Naive thymus-derived CD4-positive, alpha-beta T cell (primary cell): ENCODE data around the gene ATE1. TPM values are rescaled to one million over a fixed set of nuclear protein-coding genes. Genes with fewer than 3 reads are reported as not detected.

Experiments used
- ATAC-seq: fragments of 150-1000 bp; cut with Tn5 transposase; 2 replicates; pipeline ENCODE4 v1.10.0; 2021; ENCODE audit warnings: mild to moderate bottlenecking, moderate library complexity
- CTCF ChIA-PET: fragments of 350-600 bp; sonication (Branson Sonifier 250); formaldehyde crosslinking; loops from one replicate; lab custom pipeline; 2021; ENCODE audit warnings: antibody characterized with exemption; lab: Charles Lee
- POLR2A ChIA-PET: fragments of 350-600 bp; sonication (Branson Sonifier 250); formaldehyde crosslinking; loops from one replicate; lab custom pipeline; 2021; ENCODE audit warnings: antibody characterized with exemption, inconsistent platforms; lab: Charles Lee
- DNase-seq, 9 donors: peaks; one replicate each; pipeline versions ENCODE4 v3.0.0 to v3.0.0-alpha.2; 2020 to 2022; ENCODE audit warnings: mixed read lengths in 1 of 9
- H3K27ac ChIP-seq: one replicate; pipeline ENCODE4 v1.7.0; 2013; ENCODE audit warnings: mild to moderate bottlenecking, low read depth, low read length, moderate library complexity
- H3K27me3 ChIP-seq, 2 donors: one replicate each; pipeline ENCODE4 v1.7.0; 2013; ENCODE audit warnings: low read length in 2 of 2, mild to moderate bottlenecking in 2 of 2, moderate library complexity in 2 of 2; ENCODE audit not compliant: control insufficient read depth in 2 of 2, insufficient read depth in 2 of 2
- H3K36me3 ChIP-seq, 3 experiments: 1 replicate in 2 of 3; 2 replicates in 1 of 3; pipeline ENCODE4 v1.7.0; 2013; ENCODE audit warnings: low read length in 3 of 3, mild to moderate bottlenecking in 3 of 3, moderate library complexity in 1 of 3; ENCODE audit not compliant: insufficient read depth in 3 of 3, control insufficient read depth in 2 of 3
- H3K4me1 ChIP-seq, 2 donors: one replicate each; pipeline ENCODE4 v1.7.0; 2013; ENCODE audit warnings: low read length in 2 of 2, mild to moderate bottlenecking in 2 of 2, moderate library complexity in 1 of 2; ENCODE audit not compliant: control insufficient read depth in 2 of 2, insufficient read depth in 2 of 2
- H3K4me3 ChIP-seq: 2 replicates; pipeline ENCODE4 v1.7.0; 2013; ENCODE audit warnings: mild to moderate bottlenecking, low read length
- H3K9me3 ChIP-seq, 3 experiments: 1 replicate in 2 of 3; 2 replicates in 1 of 3; pipeline ENCODE4 v1.7.0; 2013; ENCODE audit warnings: low read length in 3 of 3; ENCODE audit not compliant: control insufficient read depth in 2 of 3
- H3K27ac Mint-ChIP-seq, 9 donors: one replicate each; pipeline ENCODE4 v1.8.0; 2020 to 2022; ENCODE audit warnings: mixed read lengths in 9 of 9, mild to moderate bottlenecking in 8 of 9, moderate library complexity in 5 of 9, inconsistent platforms in 2 of 9
- H3K27me3 Mint-ChIP-seq, 5 donors: one replicate each; pipeline ENCODE4 v1.8.0; 2021 to 2022; ENCODE audit warnings: mixed read lengths in 5 of 5, mild to moderate bottlenecking in 1 of 5
- H3K36me3 Mint-ChIP-seq, 5 donors: one replicate each; pipeline ENCODE4 v1.8.0; 2020 to 2022; ENCODE audit warnings: mixed read lengths in 5 of 5, mild to moderate bottlenecking in 3 of 5, inconsistent platforms in 1 of 5
- H3K4me1 Mint-ChIP-seq, 7 donors: one replicate each; pipeline ENCODE4 v1.8.0; 2020 to 2022; ENCODE audit warnings: mixed read lengths in 7 of 7, mild to moderate bottlenecking in 3 of 7, inconsistent platforms in 1 of 7
- H3K4me3 Mint-ChIP-seq, 10 donors: one replicate each; pipeline ENCODE4 v1.8.0; 2020 to 2022; ENCODE audit warnings: mild to moderate bottlenecking in 10 of 10, mixed read lengths in 10 of 10, moderate library complexity in 6 of 10, inconsistent platforms in 2 of 10
- H3K9me3 Mint-ChIP-seq, 11 donors: one replicate each; pipeline ENCODE4 v1.8.0; 2020 to 2022; ENCODE audit warnings: mixed read lengths in 11 of 11, mild to moderate bottlenecking in 4 of 11, inconsistent platforms in 1 of 11, moderate library complexity in 1 of 11
- intact Hi-C, 2 donors: fragments of 100-400 bp; cut with micrococcal nuclease; formaldehyde crosslinking; loops; one replicate each; pipeline ENCODE4 v1.15.1; 2023
- polyA plus RNA-seq, 2 donors: library from polyadenylated mRNA; unstranded; fragments of 300-500 nt; fragmentation: Illumina TruSeq; gene quantifications; one replicate each; pipeline ENCODE4 v1.2.3, GENCODE V29; 2021
- total RNA-seq, 6 experiments: library from RNA in 5 of 6; stranded (reverse) in 5 of 6; gene quantifications; 1 replicate in 5 of 6; 2 replicates in 1 of 6; pipeline ENCODE4 v1.2.3 and lab custom pipeline; 2021 to 2026

ATE1 gene
- total and polyA plus RNA-seq, 7 experiments from 2014 or later: 22.4 to 29.9 (median 26.2) TPM

DNA sequence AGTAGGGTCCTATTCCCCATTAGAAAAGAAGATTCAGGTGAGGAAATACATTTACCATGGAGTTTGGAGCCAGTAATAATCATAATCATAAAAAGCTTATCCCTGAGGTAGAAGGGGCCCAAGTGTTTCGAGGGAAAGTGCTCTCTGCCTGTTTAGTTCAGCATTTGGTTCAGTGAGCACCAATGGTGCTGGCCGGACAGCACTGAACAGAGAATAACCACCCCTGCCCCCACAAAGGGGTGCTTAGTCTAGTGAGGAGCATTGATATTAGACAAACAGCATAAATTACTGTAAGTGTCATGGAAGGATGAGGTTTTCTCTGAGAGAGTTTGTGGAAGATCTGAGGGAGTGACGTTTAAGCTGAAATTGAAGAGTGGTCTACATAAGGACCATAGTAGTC is 21.6 kb upstream of the ATE1 start:
- DNase-seq (no peak), ATAC-seq (no peak)
- Histone ChIP-seq H3K27me3 (no peaks in the 10 kb centered on the region), H3K36me3 (no peaks in the 10 kb centered on the region), H3K9me3 (no peaks in the 10 kb centered on the region), H3K4me3 (no peak overlapping the region), H3K4me1 (no peaks in the 10 kb centered on the region), H3K27ac (no peak overlapping the region)
- no peak overlapping the region for H3K4me3 Mint-ChIP-seq
- H3K36me3 Mint-ChIP-seq: peaks cover 4 to 17% (median 10%) of the 10 kb centered on the region in 5 donors
- H3K27me3 Mint-ChIP-seq: no peaks in the 10 kb centered on the region
- ChIA-PET POLR2A (no interaction called here), CTCF (no interaction called here)
- H3K9me3 Mint-ChIP-seq: no peaks in the 10 kb centered on the region
- H3K4me1 Mint-ChIP-seq: peaks cover 0 to 11% (median 0%) of the 10 kb centered on the region in 7 donors
- intact Hi-C loops: no loop called here
- peak overlapping the region in 1 of 9 donors; percentile 51 for H3K27ac Mint-ChIP-seq

DNA sequence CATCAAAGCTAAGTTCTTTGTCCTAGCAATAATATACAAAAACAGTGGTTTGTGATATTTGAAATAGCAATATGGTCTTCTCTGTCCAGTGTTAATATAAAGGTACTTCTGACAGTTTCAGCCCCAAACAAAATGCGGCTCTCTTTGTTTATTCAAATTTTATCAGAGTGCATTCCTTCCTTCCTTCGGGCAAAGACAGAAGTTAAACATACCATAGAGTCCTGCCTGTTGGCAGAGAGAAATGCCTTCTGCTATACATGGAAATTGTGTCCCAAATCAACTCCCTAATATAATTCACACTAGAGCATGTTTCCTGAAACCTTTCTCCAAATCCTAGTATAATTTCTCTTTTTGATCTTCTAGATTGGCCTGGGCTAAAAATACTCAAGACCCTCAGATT is 21.2 kb upstream of the ATE1 start:
- Mint-ChIP-seq H3K4me1 (peaks cover 0 to 11% (median 0%) of the 10 kb centered on the region in 7 donors), H3K9me3 (no peaks in the 10 kb centered on the region), H3K27ac (no peak overlapping the region), H3K36me3 (peaks cover 4 to 17% (median 10%) of the 10 kb centered on the region in 5 donors), H3K27me3 (no peaks in the 10 kb centered on the region), H3K4me3 (no peak overlapping the region)
- ChIA-PET CTCF (no interaction called here), POLR2A (no interaction called here)
- no peaks in the 10 kb centered on the region for H3K9me3 ChIP-seq
- no peak for ATAC-seq
- no peaks in the 10 kb centered on the region for H3K27me3 ChIP-seq
- H3K27ac ChIP-seq: no peak overlapping the region
- H3K36me3 ChIP-seq: no peaks in the 10 kb centered on the region
- no peak overlapping the region for H3K4me3 ChIP-seq
- intact Hi-C loops: no loop called here
- H3K4me1 ChIP-seq: no peaks in the 10 kb centered on the region
- no peak for DNase-seq

DNA sequence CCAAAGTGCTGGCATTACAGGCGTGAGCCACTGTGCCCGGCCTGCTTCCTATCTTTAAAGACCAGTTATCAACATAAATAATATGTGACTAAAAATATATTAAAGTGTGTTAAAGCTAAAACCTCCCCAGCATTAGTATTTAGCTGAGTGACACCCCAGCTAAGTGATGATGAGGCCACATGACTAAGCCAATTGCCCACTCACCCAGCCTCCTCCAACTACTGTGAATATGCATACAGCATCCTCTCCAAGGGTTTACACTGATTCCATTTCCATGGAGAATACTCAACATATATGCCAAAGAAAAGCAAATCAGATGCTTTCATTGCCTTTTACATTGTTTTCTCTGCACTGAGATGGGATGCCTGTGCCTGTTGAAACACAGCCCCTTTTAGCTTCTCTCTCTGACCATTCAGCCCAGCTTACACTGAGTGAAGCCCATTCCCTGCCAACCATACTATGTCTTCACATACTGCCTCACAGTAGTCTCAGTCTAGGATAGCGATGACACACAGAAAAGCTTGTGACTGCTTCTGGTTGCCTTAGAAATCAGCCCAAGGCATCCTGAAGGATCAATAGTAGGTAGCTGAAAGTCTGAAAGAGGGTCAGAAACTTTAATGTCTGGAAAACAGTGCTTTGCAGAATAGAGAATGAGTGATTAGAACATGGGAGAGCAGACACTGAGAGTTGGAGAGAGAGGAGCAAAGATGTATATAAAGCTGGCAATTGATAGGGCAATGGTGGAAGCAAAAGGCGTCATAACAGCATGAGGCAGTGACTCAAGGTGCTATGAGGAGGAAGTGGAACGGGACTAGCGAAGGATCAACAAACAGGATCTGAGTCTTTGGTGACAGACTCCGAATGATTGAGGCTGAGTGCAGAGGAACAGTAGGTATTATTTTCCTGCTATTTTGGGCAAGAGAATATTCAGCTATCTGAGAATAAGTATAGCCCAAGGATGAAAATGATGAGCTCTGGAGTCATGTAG is 19.8 kb upstream of the ATE1 start:
- Mint-ChIP-seq H3K4me1 (peaks cover 0 to 11% (median 0%) of the 10 kb centered on the region in 7 donors), H3K27me3 (peaks cover 0 to 4% (median 0%) of the 10 kb centered on the region in 5 donors), H3K36me3 (peaks cover 4 to 13% (median 4%) of the 10 kb centered on the region in 5 donors), H3K9me3 (no peaks in the 10 kb centered on the region), H3K4me3 (no peak overlapping the region), H3K27ac (peak overlapping the region in 1 of 9 donors; percentile 3)
- Histone ChIP-seq H3K4me3 (no peak overlapping the region), H3K9me3 (no peaks in the 10 kb centered on the region), H3K27ac (no peak overlapping the region), H3K4me1 (no peaks in the 10 kb centered on the region), H3K36me3 (no peaks in the 10 kb centered on the region), H3K27me3 (no peaks in the 10 kb centered on the region)
- intact Hi-C loops: no loop called here
- DNase-seq (no peak), ATAC-seq (no peak)
- POLR2A ChIA-PET: no interaction called here
- CTCF ChIA-PET: no interaction called here

DNA sequence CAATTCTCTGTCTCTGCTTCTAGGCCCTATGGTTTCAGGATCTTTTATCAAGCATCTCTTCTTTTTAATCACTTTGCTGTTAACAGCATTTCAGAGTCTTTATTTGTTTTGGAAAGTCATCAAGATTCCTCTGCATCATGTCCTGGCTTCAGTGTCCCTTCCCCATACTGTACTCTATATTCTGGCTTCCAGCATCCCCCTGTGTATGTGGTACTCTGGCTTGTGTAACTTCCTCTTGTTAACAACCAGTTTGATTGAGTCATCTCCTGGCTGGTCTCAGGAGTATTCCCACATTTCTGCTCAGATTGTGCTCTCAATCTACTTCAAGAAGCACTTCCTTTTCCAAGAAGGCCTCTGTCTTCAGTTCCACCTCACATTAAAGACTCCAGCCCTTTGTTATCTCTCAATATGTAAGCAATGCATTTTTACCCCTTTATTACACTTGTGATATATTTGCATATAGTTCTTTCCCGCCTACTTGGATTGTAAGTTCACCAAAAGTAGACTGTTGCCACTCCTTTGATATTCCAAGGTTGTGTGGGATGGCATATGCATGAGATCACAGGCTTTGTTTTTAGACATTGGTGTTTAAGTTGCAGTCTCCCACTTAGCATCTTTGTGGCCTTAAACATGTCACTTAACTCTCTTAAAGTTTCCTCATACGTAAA is 15.1 kb upstream of the ATE1 start:
- Histone ChIP-seq H3K27ac (no peak overlapping the region), H3K4me1 (no peaks in the 10 kb centered on the region)
- POLR2A ChIA-PET: no interaction called here

DNA sequence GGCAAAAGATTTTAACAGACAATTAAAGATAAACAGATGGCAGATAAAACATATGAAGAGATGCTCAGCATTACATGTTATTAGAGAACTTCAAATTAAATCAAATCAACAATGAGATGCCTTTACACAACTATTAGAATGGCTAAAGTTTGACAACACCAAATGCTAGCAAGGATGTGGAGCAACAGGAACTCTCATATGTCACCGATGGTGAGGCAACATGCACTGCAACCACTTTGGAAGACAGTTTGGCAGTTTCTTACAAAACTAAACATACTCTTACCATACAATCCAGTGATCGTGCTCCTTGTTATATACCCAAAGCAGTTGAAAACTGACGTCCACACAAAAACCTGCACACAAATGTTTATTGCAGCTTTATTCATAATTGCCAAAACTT is 13.7 kb upstream of the ATE1 start:
- Mint-ChIP-seq H3K27me3 (peaks cover 8 to 24% (median 14%) of the 10 kb centered on the region in 5 donors), H3K4me1 (peaks cover 0 to 3% (median 0%) of the 10 kb centered on the region in 7 donors), H3K9me3 (no peaks in the 10 kb centered on the region), H3K27ac (no peak overlapping the region), H3K36me3 (no peaks in the 10 kb centered on the region), H3K4me3 (no peak overlapping the region)
- ATAC-seq: no peak
- intact Hi-C loops: no loop called here
- Histone ChIP-seq H3K4me1 (no peaks in the 10 kb centered on the region), H3K36me3 (no peaks in the 10 kb centered on the region), H3K9me3 (no peaks in the 10 kb centered on the region), H3K27ac (no peak overlapping the region), H3K4me3 (no peak overlapping the region), H3K27me3 (no peaks in the 10 kb centered on the region)
- no peak for DNase-seq
- POLR2A ChIA-PET: no interaction called here
- CTCF ChIA-PET: no interaction called here

More for the DNA sequence above, 15.1 kb upstream of the ATE1 start:
- Mint-ChIP-seq H3K9me3 (no peaks in the 10 kb centered on the region), H3K4me3 (no peak overlapping the region), H3K4me1 (peaks cover 0 to 3% (median 0%) of the 10 kb centered on the region in 7 donors), H3K27ac (no peak overlapping the region), H3K27me3 (peaks cover 7 to 19% (median 11%) of the 10 kb centered on the region in 5 donors), H3K36me3 (no peaks in the 10 kb centered on the region)
- intact Hi-C loops: no loop called here
- DNase-seq (no peak), ATAC-seq (peak; percentile 63)
- Histone ChIP-seq H3K4me3 (no peak overlapping the region), H3K36me3 (no peaks in the 10 kb centered on the region), H3K27me3 (no peaks in the 10 kb centered on the region), H3K9me3 (no peaks in the 10 kb centered on the region)
- CTCF ChIA-PET: no interaction called here

DNA sequence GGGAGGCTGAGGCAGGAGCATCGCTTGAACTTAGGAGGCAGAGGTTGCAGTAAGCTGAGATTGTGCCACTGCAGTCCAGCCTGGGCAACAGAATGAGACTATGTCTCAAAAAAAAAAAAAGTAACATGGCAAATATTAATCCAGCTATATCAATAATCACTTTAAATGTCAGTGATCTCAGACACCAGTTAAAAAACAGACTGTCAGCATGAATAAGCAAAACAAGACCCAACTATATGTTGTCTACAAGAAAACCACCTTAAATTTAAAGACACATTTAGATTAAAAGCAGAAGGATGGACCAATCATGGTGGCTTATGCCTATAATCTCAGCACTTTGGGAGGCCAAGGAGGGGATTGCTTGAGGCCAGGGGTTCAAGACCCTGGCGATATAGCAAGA is 8.5 kb upstream of the ATE1 start:
- POLR2A ChIA-PET: no interaction called here
- CTCF ChIA-PET: no interaction called here
- no peak overlapping the region for H3K27ac ChIP-seq

More for the DNA sequence above, 8.5 kb upstream of the ATE1 start:
- DNase-seq: no peak
- intact Hi-C loops: no loop called here
- Mint-ChIP-seq H3K27ac (no peak overlapping the region), H3K36me3 (peaks cover 0 to 4% (median 0%) of the 10 kb centered on the region in 5 donors), H3K4me3 (no peak overlapping the region), H3K9me3 (no peaks in the 10 kb centered on the region), H3K4me1 (peaks cover 0 to 5% (median 2%) of the 10 kb centered on the region in 7 donors), H3K27me3 (peaks cover 4 to 27% (median 8%) of the 10 kb centered on the region in 5 donors)
- no peaks in the 10 kb centered on the region for H3K4me1 ChIP-seq
- H3K9me3 ChIP-seq: no peaks in the 10 kb centered on the region
- H3K36me3 ChIP-seq: no peaks in the 10 kb centered on the region
- no peaks in the 10 kb centered on the region for H3K27me3 ChIP-seq
- no peak overlapping the region for H3K4me3 ChIP-seq
- ATAC-seq: no peak
